Hepatocyte (in vitro differentiated cells): ENCODE data around the gene TIAM1.

Source experiments
- EZH2 ChIP-seq: fragments of 200-600 bp; sonication (generic); IDR thresholded peaks from 2 replicates; pipeline ENCODE4 v1.6.1; 2016; ENCODE audit warnings: antibody characterized with exemption, mild to moderate bottlenecking, borderline replicate concordance
- EZH2phosphoT487 ChIP-seq: fragments of 200-600 bp; sonication (generic); IDR thresholded peaks from one replicate; pipeline ENCODE4 v1.6.1; 2018; ENCODE audit warnings: antibody characterized with exemption, mild to moderate bottlenecking, low read depth, moderate library complexity; ENCODE audit not compliant: unreplicated experiment, severe bottlenecking
- TF ChIP-seq, protein P1 (sequence below): fragments of 200-600 bp; sonication (generic); IDR thresholded peaks from 2 replicates; pipeline ENCODE4 v1.5.1; 2016; ENCODE audit warnings: antibody characterized with exemption, mild to moderate bottlenecking; ENCODE audit not compliant: poor library complexity

DNA sequence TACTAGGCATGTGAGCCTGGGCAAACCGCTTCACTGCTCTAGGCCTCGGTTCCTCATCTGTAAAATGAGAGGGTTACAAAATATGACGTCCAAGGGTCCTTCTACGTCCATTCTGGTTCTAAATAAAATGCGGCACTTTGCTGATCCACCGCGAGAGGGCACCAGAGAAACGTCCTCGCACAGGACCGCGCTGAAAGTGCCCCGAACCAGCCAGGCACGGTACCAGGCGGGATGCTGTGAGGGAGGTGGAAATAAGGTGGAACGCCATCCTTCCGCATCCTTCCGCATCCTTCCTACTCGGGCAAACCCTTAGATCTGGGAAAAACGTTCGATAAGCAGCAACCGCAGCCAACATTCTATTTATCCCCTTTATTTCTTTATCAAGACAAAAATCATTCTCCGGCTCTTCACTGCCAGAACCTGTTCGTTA, 245.5 kb downstream of the TIAM1 start:
- TF ChIP-seq, protein P1, sequence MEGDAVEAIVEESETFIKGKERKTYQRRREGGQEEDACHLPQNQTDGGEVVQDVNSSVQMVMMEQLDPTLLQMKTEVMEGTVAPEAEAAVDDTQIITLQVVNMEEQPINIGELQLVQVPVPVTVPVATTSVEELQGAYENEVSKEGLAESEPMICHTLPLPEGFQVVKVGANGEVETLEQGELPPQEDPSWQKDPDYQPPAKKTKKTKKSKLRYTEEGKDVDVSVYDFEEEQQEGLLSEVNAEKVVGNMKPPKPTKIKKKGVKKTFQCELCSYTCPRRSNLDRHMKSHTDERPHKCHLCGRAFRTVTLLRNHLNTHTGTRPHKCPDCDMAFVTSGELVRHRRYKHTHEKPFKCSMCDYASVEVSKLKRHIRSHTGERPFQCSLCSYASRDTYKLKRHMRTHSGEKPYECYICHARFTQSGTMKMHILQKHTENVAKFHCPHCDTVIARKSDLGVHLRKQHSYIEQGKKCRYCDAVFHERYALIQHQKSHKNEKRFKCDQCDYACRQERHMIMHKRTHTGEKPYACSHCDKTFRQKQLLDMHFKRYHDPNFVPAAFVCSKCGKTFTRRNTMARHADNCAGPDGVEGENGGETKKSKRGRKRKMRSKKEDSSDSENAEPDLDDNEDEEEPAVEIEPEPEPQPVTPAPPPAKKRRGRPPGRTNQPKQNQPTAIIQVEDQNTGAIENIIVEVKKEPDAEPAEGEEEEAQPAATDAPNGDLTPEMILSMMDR: peak; percentile 92
- TF ChIP-seq EZH2 (no peak), EZH2phosphoT487 (no peak)
